ENCODE data around the gene CPN1.

DNA sequence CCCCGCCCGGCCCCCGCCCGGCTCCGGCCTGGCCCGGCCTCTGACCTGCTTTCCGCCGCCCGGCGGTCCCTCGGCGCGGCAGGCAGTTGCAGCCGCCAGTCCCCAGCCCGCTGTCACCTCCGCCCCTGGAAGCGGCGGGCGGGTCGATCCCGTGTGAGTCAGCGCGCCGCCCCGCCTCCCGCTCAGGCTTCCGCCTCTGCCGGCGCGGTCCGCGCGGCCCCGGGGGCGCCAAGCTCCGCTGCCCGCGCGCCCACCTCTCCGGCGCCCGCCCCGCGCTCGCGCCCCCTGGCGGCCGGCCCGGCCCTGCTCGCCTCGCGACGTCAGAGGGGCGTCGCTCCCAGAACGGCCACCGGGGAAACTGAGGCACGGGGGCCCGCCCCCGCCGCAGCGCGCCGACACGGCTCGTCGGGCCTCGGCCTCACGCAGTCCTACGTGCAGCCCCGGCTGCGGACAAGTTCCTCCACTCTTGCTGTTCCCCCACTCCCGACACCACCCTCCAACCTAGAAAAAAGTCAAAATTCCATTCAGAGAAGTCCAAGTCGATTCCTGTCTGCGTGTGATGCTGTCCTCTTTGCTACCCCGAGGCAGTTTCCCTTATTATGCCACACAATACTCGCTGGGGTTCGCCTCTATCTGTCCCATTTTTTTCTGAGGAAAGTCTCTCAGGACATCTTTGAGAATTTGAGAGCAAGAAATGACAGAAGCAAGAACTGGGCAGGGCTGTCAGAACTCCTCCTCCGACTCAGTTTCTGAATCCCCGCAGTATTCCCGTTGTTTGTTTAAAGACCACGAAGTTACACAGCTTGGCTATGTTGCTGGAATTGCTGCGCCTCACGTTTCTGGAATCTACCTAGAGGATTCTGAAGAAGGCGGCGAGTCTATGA, 71.6 kb downstream of the CPN1 start, which contains the start of gene DNMBP:
- TF ChIP-seq, protein P1, sequence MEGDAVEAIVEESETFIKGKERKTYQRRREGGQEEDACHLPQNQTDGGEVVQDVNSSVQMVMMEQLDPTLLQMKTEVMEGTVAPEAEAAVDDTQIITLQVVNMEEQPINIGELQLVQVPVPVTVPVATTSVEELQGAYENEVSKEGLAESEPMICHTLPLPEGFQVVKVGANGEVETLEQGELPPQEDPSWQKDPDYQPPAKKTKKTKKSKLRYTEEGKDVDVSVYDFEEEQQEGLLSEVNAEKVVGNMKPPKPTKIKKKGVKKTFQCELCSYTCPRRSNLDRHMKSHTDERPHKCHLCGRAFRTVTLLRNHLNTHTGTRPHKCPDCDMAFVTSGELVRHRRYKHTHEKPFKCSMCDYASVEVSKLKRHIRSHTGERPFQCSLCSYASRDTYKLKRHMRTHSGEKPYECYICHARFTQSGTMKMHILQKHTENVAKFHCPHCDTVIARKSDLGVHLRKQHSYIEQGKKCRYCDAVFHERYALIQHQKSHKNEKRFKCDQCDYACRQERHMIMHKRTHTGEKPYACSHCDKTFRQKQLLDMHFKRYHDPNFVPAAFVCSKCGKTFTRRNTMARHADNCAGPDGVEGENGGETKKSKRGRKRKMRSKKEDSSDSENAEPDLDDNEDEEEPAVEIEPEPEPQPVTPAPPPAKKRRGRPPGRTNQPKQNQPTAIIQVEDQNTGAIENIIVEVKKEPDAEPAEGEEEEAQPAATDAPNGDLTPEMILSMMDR (IDR thresholded peaks at IDR 0.05; ENCODE audit: control extremely low read depth in 1 of 3, insufficient read depth in 1 of 3, low read depth in 1 of 3, low read length in 3 of 3), result peak; percentile 65 to 85 (median 75)
- TF ChIP-seq TAF1 (IDR thresholded peaks at IDR 0.05; ENCODE audit: low read depth, low read length) (peak; percentile 39), POLR2A (IDR thresholded peaks at IDR 0.05; ENCODE audit: control extremely low read depth in 1 of 2, low read depth in 2 of 2, low read length in 2 of 2) (no peak), SUZ12 (IDR thresholded peaks at IDR 0.05; ENCODE audit: low read length) (no peak), EZH2 (IDR thresholded peaks at IDR 0.05; ENCODE audit: low read depth, low read length, severe bottlenecking) (no peak), RFX5 (IDR thresholded peaks at IDR 0.05; ENCODE audit: borderline replicate concordance, low read depth, low read length) (no peak), YY1 (IDR thresholded peaks at IDR 0.05; ENCODE audit: low read depth, low read length) (no peak), RNF2 (IDR thresholded peaks at IDR 0.05; ENCODE audit: borderline replicate concordance, low read depth, low read length, missing control alignments, poor library complexity, severe bottlenecking) (no peak)
